Measurements from ENCODE around the gene HOXC9.

DNA sequence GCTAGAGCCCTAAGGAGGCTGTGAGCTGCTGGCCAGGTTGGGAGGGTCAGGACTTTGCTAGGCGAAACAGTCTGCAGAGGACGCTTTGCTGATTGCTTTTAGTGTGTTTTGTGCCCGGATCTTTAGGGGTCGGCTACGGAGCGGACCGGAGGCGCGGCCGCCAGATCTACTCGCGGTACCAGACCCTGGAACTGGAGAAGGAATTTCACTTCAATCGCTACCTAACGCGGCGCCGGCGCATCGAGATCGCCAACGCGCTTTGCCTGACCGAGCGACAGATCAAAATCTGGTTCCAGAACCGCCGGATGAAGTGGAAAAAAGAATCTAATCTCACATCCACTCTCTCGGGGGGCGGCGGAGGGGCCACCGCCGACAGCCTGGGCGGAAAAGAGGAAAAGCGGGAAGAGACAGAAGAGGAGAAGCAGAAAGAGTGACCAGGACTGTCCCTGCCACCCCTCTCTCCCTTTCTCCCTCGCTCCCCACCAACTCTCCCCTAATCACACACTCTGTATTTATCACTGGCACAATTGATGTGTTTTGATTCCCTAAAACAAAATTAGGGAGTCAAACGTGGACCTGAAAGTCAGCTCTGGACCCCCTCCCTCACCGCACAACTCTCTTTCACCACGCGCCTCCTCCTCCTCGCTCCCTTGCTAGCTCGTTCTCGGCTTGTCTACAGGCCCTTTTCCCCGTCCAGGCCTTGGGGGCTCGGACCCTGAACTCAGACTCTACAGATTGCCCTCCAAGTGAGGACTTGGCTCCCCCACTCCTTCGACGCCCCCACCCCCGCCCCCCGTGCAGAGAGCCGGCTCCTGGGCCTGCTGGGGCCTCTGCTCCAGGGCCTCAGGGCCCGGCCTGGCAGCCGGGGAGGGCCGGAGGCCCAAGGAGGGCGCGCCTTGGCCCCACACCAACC lies 29.8 kb downstream of the HOXC9 start:
- TF ChIP-seq, protein P1, sequence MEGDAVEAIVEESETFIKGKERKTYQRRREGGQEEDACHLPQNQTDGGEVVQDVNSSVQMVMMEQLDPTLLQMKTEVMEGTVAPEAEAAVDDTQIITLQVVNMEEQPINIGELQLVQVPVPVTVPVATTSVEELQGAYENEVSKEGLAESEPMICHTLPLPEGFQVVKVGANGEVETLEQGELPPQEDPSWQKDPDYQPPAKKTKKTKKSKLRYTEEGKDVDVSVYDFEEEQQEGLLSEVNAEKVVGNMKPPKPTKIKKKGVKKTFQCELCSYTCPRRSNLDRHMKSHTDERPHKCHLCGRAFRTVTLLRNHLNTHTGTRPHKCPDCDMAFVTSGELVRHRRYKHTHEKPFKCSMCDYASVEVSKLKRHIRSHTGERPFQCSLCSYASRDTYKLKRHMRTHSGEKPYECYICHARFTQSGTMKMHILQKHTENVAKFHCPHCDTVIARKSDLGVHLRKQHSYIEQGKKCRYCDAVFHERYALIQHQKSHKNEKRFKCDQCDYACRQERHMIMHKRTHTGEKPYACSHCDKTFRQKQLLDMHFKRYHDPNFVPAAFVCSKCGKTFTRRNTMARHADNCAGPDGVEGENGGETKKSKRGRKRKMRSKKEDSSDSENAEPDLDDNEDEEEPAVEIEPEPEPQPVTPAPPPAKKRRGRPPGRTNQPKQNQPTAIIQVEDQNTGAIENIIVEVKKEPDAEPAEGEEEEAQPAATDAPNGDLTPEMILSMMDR (tag by site-specific recombination; IDR thresholded peaks at IDR 0.05): no peak
- TF ChIP-seq ZNF561 (tag by site-specific recombination; IDR thresholded peaks at IDR 0.05; ENCODE audit: borderline replicate concordance): no peak
- no peak for TF ChIP-seq ZNF624 (tag by site-specific recombination; IDR thresholded peaks at IDR 0.05)
- no peak for TF ChIP-seq ZNF585B (tag by site-specific recombination; IDR thresholded peaks at IDR 0.05)
- 0 out of 2 replicates have a peak, but pooled peaks have one; percentile 17 for TF ChIP-seq IKZF3 (tag by site-specific recombination; IDR thresholded peaks at IDR 0.05)
- no peak for TF ChIP-seq MYNN (tag by site-specific recombination; IDR thresholded peaks at IDR 0.05; ENCODE audit: borderline replicate concordance)

Data from HEK293 (cell line).